ENCODE data around the gene CDH8.
"Not testable (repeated sequence)": the region's sequence is repeated elsewhere in the genome, so short reads cannot be mapped to it uniquely, and the experiment has no call there.

The CDH8 gene

DNA sequence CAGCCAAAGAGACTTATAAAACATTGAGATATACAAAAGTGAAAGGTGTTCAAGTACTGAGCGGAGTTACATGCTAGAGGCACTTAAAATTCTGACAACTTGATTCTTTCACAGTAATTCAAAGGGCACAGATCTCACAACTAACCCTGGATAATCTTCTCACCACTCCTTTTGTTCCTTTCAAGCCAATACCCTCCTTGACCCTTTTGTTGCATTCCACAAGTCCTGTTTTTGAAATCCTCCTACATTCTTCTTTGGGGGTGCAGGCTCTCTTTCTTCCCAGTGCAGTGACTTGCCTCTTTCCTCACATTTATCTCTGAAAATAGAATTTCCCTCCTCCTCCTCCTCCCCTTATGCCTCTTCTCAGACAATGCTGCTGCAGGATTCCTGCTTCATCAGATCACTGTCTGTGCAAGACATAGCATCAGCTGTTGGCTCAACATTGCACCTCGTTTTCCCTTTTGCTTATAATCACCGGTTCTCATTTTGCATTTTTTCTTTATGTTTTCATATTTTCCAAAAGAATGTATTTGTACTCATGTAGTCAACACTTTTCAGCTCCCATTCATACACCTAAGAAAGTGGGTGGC lies 199.3 kb downstream of the CDH8 start:
- DNase-seq: no peak

DNA sequence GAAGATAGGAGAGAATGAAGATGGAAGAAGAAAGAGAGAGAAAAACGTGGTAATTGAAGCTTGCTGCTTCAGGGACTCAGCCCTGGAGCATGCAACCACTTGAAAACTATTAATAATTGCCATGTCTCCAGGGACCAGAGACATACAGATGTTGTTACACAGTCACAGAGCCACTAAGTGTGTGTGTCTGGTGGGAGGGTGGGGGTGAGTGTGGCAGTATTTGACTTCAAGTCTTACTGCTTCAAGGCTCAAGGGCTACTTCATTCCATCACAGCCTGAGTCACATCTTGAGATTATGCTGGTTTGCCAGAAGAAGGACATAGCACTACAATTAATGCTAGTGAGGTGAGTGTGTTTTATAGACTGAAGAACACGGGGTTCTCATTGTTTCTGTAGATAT lies 202.2 kb downstream of the CDH8 start:
- no peak for DNase-seq

DNA sequence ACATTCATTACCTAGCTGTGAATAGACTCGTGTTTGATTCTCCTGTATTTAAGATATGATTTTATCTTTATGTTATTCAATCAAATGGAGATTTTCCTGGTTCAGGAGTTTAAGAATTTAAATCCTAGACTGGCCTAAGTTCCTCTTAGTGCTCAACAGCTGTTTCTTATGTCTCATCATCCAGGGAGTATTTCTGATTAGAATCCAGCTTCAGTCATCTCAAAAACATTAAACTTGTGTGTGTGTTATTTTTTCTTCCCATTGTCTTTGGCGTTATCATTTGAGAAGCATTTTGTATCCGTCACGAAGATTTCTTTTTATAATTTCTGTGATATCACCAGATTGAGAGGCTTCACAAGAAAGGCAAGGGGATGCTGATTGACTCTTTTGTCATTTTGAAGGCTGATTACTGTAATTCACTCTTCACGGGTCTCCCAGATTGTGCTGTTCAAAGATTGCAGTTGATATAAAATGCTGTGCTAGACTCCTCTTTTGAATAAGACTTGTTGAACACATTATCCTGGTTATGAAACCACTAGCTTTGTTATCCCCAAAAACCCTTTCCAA lies 204.8 kb downstream of the CDH8 start:
- no peak for DNase-seq

DNA sequence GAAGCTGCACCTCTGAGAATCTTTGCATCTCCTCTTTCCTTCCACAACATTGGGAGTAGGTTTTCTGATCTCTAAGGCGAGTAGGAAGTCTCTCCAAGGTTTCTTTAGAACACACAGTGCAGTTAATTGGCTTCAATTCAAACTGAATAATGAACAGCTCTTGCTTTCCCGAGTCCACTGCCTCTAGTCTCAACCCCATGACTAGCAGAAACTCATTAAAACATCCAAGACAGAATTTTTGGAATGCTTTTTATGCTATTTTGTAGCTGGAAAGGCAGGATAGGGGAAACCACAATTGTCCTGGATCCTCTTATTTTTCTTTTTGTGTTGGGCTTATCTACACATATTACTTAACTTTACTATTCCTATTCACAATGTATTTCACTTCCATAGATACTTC lies 206.6 kb downstream of the CDH8 start:
- no peak for DNase-seq

DNA sequence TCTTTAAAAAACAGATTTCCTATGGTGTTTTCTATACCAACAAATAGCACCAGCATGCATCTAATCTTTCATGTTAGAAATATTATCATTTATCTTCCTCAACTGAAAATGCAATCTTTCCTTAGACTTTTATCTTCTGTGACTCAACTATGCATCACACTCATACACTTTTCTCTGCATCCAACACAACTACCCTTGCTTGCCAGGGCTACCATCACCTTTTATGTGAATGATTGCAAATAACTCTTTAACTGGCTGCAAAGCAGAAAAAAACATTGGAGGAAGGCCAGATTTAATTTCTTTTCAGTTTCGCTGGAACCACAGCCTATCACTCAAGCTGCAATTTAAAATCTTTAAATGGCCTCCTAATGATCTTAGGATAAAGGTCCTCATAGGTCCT lies 212.9 kb downstream of the CDH8 start:
- DNase-seq: no peak

DNA sequence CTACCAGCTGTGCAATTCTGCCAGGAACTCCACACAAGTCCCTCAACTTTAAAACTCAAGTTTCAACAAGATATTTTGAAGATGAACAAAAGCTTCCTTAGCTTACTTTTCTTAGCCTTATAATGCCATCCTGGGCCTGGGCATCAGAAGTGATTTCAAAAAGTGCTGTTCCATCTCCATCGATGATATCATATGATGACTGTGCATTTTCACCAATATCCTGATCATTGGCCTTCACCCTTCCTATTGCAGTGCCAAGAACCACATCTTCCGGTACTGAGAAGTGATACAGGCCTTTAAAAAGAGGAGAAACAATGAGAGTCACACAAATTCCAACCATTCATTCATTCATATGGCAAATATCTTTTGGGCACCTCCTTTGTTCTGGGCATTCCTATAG lies 215.4 kb downstream of the CDH8 start:
- DNase-seq: no peak

DNA sequence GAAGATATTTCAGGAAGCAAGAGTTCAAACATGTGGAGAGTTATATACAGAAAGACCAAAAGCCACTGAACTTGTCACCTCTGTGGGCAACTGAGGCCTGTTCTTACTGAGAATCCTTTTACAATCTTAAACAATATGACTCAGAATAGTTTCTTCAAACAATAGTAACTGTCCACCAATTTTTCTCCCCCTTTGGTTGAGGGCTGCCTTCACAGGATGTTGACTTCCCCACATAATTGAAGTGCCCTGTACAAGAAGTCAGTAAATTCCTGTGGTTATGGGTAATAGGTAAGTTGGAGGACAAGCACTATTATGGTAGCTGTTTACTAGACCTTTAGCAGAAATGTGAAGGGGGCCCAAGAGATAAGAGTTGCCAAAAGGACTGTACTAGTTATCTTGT lies 215.8 kb downstream of the CDH8 start:
- no peak for DNase-seq

DNA sequence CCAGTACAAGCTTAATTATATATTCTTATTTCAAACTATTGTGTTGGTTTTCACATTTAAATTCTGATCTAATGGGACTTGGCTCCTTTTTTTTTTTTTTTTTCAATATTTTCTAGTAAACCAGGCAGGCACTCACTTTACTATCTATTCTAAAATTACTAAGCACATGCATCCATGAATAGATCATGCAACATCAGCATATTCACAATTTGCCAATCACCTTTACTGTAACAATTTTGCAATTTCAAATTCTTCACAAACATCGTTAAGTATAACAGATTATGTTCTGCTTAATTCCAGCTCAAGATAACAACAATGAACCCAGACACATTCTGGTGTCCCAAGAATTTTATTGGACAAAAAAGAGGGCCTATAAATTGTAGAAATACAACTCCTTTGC lies 217.4 kb downstream of the CDH8 start:
- DNase-seq: no peak

DNA sequence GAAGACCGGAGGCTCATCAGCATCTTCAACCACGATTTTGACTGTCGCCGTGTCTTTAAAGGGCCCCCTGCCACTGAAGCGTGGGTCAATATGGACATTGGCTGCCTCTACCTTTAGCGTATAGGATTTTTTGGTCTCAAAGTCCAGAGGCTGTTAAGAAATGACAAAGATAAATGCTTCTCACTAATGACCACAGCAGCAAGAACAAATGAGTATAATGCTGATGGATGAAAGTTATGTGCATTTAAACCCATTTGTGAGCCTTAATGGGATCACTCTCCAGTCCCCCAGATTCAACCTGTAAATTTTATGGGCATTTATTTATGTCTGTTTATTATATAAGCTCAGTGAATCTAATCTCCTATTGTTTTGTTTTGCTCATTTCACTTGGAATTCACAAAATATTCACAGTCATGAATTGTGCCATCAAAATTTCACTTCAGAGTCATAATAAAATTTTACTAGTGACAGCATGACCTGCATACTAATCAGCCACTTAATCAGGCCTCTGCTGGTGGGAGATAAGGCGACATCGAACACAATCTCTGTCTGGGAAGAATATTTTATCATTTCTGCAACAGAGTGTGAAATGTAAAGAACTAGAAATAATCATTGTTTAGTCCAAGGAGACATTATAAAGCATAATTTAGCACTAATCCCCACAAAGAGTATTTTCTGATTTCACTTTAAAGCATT lies 218.5 kb downstream of the CDH8 start:
- DNase-seq: no peak

DNA sequence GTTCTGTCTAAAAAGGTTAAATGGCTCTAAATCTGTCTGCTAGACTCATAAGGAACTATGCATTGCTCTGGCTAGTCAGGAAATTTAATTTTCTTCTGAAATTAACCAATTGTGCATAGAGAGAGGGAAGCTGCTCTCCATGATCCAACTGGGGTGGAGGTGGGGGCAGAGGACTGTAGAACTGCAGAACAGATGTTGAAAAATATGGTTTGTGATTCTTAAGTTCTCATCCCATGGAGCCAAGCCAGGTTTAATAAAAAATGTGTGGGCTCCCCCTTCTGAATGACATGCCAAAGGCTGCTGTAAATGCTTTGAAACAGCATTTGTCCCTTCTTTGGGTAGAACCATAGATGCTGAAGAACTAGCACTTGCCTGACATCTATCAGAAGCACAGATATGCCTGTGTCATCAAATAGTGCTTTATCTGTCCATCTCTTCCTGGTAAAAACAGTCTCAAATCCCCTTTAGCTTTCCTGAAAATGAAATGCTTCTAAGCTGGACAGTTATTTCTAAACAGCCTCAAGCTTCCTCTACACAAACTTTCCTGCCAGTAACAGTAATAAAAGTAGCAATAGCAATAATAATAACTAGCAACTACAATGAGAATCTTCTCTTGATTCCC lies 221.4 kb downstream of the CDH8 start:
- no peak for DNase-seq

DNA sequence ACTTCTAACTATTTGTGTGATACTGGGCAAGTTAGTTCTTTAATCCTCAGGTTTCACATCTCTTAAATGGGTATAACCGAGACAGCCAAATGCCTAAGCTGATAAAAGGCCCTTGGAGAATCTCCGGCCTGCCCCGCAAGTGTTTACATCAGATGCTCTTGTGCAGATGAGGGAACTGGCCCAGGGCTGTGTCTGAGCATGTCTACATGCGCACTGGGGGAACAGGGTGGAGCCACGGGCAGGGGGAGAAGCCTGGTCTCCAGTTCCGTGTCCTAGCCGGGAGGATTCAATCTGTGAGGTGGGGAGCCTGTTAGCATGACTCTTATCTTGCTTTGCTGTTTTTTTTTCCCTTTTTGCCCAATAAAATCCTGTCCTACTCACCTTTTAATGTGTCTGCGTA lies 222.9 kb downstream of the CDH8 start:
- no peak for DNase-seq

DNA sequence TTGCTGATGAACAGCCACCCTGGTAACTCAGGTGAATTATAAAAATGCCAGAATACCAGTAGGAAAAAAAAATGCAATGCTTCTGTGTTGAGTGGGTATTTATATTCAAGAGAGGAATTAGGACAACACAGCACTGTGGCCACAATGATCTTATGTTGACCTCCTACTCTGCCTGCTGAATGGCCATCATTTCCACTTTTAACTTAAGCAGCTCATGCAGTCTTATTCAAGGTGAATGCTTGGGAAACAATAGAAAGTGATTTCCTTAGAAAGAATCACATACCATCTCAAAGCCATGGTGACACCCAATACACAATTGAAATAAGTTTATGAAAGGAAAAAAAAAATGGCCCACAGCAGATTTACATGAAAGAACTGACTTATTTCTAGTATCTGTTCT lies 224.0 kb downstream of the CDH8 start:
- DNase-seq: no peak

DNA sequence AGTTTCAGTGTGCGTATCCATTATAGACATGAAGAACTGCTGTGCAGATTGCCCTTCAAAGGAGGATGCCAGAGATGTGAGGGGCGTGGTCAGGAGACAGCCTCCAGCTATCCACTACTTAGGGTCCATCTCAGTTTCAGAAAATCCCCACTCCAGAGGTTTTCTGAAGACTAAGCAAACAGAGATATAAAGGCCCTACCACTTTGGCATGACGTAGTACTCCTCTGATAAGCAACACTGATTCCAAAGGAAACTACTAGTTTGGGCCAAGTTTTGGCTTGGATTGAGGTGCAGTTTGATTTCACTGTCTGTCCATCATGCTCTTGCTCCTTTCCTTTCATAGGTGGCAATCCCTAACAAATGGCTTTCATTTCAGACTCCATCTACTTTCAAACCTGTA lies 228.7 kb downstream of the CDH8 start:
- no peak for DNase-seq

DNA sequence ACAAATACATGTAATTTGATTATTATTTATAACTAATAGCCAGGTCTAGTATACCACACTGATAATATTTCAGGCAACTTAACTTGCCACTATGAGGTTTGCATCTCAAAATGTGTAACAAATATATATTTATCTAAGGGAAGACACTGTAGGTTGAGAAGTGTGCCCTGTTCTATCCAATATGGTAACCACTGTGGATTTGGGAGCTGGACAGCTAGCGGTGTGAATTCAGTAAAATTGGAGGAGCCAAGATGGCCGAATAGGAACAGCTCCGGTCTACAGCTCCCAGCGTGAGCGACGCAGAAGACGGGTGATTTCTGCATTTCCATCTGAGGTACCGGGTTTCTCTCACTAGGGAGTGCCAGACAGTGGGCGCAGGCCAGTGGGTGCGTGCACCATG lies 235.0 kb downstream of the CDH8 start:
- DNase-seq: not testable (repeated sequence)

DNA sequence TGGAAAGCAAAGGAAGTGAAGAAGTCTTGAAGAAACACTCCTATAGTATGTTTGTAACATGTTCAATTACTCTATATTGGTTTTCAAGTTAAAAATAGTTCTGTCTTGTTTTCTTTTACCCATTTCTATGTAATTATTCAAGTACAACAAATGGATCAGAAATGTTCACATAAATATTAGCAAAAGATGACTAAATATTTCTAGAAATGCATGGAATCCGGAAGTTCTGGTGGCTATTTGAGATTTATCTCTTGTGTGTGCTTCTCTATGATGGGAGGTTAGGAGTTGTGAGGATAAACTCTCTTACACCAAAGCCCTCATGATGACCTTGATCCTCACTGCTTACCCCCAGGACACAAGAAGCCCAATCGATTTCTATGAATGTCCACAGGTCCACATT lies 237.5 kb downstream of the CDH8 start:
- DNase-seq: no peak

DNA sequence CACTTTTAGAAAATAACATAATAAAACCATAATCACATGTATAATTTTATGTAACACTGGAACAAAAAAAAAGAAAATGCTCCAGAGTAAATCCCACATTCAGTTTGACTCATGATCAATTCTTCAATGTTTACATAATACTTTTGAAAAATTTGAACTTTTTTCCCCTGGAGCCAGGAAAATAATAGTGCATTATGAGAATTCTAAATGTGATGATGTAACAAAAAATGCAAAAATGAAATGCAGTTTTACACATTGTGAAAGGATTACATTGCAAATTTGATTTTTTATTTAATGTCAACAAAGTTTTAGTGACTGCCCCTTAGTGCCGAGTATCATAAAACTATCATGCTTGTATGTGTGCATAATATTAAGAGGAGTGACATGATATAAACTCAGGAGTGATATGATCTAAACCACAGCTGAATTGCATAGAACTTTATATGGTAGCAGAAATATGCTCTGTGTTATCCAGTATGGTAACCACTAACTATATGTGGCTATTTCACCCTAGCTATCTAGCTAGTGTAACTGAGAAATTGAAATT lies 238.2 kb downstream of the CDH8 start:
- DNase-seq: no peak

DNA sequence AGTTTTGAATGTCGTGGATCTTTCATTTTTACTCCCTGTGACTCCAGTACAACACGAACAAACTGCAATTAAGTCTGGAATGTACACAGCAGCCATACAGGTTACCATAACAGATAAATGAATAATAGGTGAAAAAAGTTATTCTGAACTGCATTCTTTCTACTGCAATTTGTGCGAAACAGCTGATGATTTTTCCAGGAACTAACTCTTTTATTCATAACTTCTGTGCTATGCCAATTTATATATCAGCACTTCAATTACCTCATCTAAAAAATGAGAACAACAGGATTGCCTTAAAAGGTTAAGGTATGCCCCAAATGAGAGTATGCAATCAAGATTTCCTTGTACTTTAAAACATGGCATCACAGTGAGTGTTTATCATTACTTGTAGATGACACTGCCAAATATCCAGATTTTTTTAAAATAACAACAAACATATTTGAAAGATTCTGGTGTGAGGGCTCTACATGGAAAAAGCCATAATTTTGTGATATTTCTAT lies 238.9 kb downstream of the CDH8 start:
- no peak for DNase-seq

DNA sequence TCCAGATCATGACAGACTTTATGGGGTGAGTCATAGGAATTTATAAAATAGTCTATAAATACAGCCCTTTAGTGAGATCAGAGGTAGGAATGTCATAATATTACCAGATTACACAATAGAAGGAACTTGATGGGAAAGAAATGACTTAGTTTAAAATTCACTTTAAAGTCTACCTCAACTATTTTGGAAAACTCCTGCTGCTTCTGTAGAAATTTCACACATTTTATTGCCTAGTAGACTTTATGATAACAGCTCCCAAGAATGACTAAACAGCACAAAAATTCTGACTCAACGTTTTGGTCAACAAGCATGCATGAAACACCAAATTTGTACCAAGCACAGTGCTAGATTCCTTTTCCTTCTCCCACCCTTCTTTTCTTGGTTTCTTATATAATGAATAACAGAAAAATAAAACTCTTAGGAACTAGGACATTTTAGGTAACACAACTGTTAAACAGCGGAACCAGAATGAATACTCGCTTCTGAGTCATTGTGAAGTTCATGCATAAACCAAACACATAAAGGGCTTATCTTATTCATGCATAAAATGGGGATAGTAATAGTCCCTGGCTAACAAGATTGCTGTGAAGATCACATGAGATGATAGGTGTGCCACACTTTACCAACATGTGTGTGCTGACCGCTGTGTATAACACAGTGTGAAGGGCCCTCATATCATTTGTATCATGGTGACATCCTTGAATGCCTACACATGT lies 243.9 kb downstream of the CDH8 start:
- no peak for DNase-seq

DNA sequence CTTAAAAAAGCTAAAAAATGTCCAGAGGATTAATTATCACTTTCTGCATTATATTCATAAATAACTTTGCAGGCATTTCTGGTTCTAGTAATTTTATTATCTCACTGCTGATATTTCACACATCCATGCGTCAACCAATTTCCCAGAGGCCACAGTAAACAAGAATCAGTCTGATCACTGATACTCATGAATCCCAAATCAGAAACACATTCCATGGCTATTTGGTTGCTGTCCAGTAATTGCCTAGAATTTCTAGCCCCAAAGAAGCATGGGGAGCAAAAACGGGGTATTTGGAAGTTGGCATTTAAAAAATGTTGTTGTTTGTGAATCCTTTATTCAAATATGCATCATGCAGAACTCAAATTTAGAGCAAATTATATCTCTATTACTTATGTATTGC lies 244.8 kb downstream of the CDH8 start:
- no peak for DNase-seq

DNA sequence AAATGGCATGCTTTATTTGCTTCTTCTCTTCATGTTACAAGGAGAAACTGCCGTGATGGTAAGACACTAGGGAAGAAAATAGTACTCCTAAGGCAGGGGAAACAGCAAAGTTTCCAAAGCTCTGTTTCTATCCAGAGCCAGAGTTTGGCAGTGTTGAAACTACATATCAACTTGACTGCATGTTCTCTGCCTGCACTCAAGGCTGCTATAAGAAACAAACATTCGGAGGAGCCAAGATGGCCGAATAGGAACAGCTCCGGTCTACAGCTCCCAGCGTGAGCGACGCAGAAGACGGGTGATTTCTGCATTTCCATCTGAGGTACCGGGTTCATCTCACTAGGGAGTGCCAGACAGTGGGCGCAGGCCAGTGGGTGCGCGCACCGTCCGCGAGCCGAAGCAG lies 254.4 kb downstream of the CDH8 start:
- DNase-seq: not testable (repeated sequence)

DNA sequence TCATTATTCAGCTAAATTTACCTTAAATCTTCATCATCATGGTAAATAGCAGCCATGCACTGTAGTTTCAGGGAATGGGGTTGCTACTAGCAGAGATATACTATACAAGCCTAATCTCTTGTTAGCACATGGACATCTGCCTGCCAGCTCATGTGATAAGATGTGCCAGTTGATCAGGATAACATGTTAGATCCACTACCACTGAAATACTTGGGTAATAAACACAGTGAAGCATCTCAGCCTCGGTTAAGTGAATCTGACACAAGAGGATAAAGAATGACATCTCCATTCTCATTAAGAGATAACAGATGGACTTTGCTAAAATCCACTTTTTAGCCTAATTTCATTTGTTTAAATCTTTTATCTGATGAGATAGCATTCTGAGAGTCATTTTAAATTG lies 256.1 kb downstream of the CDH8 start:
- no peak for DNase-seq

DNA sequence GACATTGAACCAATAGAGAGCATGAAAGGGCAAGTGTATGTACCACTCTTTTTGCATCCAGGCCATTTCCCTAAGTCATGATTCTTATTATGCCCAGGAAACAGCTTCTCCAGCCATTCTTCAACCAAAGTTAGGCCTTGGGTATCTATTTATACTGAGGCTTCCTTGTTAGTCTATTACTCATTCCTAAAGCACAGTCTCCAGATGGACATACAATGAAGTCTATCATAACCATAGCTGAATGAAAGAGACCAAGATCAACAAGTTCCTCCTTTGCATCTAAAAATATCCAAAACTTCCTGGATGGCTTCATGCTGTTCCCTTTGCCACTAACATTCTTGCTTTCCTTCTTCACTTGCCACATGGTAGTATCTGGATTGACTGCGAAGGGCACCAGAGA lies 265.9 kb downstream of the CDH8 start:
- DNase-seq: no peak

DNA sequence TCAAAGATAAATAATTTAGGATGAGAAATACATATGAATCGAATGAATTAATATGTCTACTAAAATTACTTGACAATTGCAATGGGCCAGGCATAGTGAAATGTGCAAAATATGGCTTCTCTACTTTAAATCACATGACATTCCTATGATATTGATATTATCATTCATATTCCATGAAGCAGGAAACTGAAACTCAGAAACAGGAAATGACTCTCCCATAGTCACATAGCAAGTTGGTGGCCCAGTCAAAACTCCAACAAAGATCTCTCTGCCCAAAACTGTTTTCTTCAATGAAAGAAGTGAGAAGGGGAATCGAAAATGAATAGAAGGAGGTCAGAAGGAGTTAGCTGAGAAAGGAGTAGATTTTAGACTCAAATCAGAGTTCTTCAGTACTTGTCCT lies 272.2 kb downstream of the CDH8 start:
- no peak for DNase-seq
